HCEC 1CT (cell line): ENCODE results near the gene IL11.
"Not testable (repeated sequence)": the region's sequence is repeated elsewhere in the genome, so short reads cannot be mapped to it uniquely, and the experiment has no call there.

Experiments used
- DNase-seq: peaks from one replicate; pipeline ENCODE4 v3.0.0-alpha.2; 2017

IL11 gene

DNA sequence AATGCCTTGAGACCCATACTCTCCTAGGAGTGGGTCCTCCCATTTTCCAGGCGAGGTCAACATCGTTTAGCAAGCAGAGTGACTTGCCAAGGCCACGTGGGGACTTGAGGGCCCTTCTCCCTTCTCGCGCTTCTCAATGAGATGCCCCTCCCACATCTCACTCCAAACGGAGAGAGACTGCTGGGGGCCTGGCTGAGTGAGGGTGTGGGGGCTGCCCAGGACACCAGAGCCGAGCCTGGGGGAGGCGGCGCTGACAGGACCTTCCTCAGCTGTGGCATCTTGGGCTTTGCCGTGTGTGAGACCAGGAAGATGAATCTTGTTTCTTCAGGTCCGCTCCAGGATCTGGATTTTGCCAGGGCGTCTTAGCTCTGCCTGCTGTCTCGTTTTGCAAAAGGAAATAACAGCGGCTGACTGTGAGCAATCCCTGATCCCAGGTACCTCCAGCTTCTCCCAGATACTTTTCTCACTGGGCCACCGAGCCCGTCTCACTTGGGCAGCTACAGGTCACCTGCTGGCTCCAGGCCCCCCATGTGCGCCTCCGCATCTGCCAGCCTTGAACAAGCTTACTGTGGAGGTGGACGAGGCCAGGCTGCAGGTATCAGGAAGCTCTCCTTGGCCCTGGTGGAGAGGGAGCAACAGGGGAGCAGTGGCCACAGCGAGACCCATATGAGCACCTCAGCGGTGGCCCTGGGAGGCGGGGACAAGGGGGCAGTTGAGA is 21.8 kb downstream of the IL11 start:
- no peak for DNase-seq

DNA sequence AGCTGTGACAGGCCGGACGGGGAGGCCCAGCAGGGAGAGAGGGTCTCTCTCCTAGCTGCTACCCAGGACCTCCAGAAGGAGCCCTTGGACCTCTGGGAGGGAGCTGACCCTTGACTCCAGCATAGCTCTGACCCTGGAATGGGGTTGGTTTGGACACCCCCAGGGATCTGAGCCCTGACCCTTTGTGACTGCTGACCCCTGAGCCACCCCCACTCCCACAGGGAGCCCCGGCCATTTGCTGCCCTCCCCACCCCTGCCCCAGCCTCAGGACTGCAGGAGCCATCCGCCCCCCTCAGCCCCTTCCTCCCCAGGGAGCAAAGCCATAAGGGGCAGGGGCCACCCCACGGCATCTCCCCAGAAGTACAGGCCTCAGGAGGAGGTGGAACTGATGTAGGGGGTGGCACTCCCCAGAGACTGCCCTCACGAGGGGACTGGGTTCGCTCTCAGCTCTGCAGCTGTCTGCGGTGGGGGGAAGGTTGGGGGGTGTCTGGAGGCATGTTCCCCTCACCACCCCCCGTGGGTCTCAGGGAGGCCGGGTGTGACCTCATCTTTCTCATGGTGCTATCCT is 22.7 kb downstream of the IL11 start:
- no peak for DNase-seq

DNA sequence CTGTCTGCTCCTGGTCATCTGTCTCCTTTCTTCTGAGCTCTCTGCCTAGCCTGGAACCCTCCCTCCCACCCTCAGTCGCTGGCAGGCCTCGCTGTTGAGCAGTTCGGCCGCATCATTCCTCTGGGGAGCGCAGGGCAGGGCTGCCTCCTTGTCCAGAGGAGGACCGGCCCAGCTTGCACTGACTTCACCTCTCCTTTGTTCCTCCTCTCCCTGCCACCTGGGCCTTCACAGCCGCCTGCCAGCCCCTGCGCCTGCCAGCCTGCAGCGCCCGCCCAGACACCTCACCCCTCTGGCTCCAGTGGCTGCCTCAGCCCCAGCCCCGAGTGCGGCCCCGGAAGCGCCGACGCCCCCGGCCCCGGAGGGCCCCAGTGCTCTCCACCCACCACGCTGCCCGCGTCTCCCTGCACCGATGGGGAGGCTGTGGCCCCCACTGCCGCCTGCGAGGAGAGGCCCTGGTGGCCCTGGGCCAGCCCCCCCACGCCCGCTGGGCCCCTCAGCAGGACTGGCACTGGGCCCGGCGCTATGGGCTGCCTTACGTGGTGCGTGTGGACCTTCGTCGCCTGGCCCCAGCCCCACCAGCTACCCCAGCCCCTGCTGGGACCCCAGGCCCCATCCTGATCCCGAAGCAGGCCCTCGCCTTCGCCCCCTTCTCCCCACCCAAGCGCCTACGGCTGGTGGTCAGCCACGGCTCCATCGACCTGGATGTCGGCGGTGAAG is 23.4 kb downstream of the IL11 start:
- DNase-seq, result no peak

DNA sequence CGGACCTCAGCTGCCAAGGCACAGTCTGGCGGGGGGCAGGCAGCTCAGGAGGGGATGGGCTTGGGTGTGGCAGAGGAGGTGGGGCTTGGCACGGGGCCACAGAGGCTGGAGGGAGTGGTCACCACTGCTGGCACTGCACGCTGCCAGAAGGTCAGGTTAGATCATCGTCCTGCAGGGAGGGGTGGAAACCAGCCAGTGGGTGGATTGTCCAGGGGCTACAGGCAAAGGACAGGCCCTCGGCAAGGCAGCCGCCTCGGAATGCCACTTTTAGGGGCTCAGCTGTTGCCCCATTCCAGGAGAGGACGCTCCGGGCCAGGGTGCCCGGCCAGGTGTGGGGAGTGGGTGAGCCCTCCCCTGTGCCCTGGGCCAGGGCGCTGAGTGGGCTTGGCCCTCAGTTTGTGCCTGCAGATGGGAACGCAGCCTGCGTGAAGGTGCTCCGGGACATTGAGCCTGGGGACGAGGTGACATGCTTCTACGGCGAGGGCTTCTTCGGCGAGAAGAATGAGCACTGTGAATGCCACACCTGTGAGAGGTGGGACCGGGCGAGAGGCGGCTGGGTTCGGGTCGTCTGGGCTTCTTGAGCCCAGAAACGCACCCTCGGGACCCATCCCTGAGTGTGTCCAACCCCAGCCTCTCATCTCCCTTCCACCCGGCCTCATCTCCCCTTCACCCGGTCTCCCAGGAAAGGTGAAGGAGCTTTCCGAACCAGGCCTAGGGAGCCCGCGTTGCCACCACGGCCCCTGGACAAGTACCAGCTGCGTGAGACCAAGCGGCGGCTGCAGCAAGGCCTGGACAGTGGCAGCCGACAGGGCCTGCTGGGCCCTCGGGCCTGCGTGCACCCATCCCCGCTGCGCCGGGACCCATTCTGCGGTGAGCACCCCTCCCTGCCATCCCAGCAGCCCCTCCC is 24.2 kb downstream of the IL11 start:
- DNase-seq, result no peak

DNA sequence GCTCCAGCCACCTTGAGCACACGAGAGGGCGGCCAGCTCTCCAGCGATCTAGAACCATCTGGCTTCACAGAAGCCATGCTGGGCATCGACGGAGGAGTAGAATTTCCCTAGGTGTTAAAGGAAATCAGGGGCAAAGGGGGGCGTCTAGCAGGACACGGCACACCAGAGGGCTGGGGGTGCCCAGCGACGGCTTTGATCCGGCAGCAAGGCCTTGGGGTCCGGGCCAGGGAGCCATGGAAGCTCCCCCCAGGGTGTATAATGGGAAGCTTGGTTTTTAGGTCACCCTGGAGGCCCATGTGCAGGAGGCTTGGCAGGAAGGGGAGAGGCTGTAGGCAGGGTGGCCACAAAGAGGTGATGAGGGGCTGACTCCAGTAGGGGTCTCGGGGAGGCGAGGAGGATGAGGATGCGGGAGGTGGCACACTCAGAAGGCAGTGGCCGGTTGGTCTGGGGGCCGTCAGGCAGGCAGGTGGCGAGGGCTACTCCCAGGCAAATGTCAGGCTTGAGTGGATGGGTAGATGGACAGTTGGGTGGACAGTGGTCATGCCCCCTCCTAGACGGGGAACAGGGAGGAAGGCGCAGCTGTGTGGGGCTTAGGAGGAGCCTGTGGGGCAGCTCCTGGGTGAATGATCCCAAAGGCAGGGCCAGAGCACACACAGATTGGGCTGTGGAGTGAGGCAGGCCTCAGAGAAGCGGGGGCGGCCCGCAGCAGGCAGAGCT is 25.0 kb downstream of the IL11 start:
- DNase-seq, result no peak

DNA sequence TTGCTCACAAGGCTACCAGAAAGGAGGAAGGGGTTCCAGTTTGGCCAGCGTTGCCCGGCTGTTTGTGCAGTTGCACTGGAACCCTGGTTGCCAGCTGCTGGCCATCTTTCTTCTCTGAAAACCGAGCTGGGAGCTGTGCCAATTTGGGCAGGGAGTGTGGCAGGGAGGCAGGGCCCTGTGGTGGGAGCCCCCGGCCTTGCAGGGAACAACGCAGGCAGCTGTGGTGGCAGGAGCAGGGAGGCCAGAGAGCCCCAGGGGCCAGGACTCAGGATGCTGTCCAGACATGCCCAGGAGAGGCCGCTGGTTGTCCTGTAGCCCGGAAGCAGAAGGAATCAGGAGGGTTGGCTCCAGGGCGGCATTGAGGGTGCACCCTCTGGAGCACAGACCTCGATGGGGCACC is 25.8 kb downstream of the IL11 start:
- no peak for DNase-seq

DNA sequence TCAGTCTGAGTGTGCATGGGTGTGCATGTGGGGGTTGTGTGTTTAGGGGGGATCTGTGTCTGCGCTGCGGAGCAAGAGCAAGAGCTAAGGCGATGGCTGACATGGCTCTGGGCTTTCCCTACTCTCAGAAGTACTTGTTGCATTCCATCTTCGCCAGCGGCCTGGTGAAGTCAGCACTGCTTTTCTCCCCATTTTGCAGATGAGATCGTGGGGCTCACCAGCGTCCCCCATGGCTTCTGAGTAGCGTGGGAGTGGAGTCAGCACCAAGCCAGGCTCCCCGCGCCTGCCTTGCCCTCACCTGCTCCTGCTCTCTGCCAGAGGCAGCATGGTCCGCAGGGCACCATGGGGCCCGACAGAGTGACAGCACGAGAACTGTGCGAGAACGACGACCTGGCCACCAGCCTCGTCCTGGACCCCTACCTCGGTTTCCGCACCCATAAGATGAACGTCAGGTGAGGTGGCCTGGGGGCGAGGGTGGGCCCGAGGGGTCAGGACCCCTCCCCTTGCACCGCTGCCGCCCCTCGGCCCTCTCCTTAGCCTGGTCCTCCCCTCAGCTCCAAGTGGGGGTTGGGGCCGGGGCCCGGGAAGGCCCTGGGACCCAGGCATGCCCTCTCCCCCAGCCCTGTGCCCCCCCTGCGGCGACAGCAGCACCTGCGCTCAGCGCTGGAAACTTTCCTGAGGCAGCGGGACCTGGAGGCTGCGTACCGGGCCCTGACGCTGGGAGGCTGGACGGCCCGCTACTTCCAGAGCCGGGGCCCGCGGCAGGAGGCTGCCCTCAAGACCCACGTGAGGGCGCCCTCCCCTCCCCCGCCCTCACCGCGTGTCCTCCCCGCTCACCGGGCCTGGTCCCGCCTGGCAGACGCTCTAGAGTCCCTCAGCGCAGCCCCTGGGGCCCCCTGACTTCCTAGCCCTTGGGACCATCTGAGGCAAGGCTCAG is 28.4 kb downstream of the IL11 start:
- DNase-seq, result no peak

DNA sequence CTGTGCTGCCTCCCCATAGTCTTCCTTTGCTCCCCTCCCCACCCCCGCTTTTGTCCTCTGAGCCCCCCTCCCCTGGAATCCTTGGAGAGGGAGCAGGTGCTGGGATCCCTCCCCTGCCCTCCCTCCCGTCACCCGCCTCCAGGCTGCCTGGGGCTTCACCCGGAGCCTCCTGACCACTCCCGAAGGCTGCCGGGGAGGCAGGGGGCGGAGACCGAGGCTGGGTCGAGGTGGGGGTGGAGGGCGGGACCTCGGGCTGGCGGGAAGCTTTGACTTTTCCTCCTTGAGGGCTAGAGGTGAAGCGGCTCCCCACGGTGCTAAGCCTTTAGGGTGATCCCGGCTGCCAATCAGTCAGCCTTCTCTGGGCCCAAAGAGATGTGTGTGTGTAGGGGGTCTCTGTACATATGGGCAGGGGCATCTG is 29.1 kb downstream of the IL11 start:
- DNase-seq, result no peak

DNA sequence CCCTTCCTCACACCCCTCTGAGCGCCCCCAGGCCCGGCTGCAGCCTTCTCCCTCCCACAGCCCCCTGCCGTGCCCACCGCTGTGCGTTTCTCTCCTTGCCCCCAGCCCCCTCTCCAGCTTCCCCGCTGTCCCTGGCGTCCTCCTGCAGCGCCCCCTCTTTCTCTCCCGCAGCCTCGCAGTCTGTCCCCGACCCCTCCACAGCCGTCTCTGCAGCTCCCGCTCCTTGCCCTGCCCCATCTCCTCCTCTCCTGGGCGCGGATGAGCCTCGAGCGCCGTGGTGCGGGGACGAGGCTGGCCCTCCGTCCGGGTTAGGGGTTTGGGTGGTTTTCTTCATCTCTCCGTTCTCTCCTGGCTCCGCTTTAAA is 29.5 kb downstream of the IL11 start:
- no peak for DNase-seq

DNA sequence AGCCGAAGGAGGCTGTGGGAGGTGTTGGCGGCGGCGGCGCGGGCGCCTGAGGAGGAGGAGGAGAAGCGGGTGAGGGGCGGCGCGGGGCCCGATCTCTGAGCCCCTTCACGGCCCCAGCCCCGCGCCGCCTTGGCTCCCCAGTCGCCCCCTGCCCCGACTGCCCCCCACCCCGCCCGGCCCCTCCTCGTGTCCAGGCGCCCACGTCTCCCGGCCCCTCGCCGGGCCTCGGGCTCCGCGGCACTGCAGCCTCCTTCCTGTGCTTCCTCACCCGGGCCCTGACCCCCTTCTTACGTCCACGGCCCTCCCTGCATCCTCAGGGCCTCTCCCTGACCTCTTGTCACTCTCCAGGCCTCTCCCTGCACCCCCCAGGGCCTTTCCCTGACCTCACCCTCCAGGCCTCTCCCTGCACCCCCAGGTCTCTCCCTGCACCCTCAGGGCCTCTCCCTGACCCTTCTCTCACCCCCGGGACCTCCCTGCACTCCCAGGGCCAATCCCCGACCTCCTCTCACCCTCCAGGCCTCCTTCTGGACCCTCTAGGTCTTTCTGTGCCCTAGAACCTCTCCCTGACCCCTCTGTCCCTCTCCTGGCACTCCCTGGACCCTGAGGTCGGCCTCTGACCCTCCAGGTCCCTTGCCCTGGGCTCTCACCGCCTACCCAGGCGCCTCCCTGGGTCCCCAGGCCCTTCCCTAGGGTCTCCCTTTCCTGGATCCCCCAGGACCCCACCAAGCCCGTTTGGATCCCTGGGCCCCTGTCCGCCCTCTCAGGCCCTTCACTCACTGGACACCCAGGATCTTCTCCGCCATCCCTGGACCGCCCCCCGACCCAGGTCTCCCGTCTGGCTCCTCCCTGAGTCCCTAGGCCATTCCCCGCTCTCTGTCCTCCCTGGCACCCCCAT is 30.1 kb downstream of the IL11 start:
- DNase-seq, result no peak

DNA sequence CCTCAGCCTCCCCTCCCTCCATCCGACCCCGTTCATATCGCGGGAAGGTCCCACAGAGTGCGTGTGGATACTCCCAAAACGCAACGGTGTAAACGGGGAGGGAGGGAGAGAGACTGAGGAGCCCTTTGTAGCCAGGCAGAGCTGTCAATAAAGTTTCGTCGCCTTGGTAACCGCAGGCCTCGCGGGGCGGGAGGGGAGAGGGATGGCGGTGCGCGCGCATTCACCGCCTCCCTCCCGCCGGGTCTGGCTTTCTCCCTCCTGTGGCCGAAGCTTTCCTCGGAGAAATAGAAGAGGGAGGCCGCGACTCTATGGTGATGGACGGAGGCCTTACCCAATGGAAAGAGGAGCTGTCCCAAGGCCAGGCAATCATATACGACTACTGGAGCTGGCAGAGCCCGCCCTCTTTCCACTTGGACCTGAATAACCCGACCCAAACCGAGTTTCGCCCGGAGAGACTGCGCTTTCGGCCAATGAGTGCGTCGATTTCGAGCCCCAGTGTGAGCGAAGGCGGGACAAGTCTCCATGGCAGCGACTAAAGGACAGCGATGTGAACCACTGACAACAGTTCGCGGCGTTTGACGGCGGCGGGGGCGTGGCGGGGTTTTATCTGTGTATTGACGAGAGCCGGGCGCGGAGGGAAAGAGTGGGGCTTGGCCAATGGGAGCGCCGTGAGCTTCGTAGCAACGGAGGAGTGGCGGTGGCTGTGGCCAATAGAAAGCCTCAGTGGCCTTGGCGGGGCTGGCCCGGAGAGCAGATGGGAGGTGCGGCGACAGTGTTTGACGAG is 31.0 kb downstream of the IL11 start, which contains the start of gene KMT5C:
KMT5C (plus strand) TSS at position 772 of the 784 bp plus-strand sequence. CDS start 2,061 bp downstream, outside the sequence.
- peak; percentile 100 for DNase-seq

DNA sequence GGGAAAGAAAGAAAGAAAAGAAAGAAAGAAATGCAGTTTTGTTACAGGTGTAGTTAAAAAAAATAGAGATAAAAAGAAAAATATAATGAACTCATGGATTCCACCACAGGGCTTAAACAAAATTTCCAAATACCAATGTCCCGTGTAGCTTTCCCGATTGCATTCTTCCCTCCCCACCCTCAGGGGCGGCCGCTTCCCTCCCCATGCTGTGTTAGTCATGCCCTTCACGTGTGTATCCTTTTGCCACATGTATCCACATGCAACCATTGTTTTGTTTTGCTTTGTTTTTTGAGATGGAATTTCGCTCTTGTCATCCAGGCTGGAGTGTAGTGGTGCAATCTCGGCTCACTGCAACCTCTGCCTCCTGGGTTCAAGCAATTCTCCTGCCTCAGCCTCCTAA is 34.2 kb downstream of the IL11 start:
- no peak for DNase-seq

DNA sequence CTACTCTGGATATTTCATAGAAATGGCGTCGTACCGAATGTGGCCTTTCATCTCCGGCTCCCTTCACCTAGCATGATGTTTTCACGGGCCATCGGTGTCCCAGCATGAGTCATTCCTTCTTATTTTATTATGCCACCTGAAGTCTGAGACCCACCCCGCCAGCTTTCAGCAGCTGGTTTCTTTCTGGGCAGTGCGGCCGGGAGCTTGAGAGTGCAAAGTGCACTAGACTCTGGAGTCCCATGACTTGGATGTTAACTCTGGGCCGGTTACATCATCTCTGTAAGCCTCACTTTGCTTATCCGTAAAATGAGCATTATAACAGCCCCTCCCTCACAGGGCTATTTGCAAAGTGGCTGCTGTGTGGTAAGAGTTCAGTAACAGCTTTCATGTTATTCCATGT is 36.4 kb downstream of the IL11 start:
- DNase-seq, result no peak

DNA sequence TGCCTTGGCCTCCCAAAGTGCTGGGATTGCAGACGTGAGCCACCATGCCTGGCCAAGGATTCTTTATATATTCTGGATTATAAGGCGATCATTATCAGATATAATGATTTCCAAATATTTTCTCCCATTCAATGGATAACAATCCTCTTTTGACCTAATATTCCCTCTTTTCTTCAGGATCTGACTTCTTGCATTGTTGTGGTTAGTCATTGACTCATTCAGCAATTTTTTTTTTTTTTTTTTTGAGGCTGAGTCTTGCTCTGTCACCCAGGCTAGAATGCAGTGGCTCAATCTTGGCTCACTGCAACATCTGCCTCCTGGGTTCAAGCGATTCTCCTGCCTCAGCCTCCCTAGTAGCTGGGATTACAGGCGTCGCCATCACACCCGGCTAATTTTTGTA is 40.5 kb downstream of the IL11 start:
- DNase-seq, result peak; percentile 26

DNA sequence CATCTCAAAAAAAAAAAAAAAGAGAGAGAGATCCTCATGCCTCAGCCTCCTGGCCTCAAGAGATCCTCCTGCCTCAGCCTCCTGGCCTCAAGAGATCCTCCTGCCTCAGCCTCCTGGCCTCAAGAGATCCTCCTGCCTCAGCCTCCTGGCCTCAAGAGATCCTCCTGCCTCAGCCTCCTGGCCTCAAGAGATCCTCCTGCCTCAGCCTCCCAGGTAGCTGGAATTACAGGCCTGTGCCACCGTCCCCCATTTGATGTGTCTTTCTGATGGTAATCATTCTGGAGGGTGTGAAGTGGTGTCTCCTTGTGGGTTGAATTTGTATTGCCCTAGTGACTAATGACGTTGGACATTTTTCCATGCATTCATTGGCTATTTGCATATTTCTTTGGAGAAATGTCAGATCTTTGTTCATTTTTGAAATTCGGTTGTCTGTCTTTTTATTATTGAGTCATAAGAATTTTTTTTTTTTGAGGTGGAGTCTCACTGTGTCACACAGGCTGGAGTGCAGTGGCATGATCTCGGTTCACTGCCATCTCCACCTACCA is 41.4 kb downstream of the IL11 start:
- not testable (repeated sequence) for DNase-seq

DNA sequence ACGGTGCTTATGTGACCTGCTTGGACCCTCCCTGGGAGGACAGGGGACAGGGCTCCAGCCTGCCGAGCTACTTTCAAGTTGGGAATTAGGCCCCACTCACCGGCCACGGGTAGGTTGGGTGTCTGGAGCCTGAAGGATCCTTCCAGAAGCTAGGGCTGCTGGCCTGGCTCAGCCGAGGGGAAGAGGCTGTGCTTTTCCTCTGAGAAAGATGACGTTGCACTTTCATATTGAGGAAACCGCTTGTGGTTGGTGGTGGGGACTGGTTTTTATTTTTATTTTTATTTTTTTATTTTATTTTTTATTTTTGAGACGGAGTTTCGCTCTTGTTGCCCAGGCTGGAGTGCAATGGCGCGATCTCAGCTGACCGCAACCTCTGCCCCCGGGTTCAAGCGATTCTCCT is 45.1 kb downstream of the IL11 start, which contains the start of gene TMEM150B:
TMEM150B (minus strand) TSS at position 170 of the 400 bp plus-strand sequence. CDS start 4,305 bp downstream, outside the sequence.
- DNase-seq, result no peak

DNA sequence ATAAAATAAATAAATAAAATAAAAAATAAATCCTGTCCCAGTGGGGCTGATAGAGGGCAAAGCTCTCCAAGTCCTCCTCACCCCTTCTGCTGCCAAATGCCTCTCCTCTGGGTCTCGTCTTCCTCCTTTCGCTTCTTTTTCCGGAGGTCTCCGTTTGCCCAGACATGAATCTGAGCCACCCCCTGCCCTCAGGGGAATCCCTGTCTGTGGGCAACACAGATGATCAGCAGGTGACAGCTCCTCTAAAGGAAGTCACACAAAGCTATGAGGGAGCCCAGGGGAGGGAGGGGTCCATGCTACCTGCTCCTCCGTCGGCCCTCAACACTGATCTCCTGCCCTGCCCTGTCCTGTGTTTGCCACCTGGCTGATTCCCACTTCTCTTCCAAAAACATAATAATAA is 45.6 kb downstream of the IL11 start:
- no peak for DNase-seq

DNA sequence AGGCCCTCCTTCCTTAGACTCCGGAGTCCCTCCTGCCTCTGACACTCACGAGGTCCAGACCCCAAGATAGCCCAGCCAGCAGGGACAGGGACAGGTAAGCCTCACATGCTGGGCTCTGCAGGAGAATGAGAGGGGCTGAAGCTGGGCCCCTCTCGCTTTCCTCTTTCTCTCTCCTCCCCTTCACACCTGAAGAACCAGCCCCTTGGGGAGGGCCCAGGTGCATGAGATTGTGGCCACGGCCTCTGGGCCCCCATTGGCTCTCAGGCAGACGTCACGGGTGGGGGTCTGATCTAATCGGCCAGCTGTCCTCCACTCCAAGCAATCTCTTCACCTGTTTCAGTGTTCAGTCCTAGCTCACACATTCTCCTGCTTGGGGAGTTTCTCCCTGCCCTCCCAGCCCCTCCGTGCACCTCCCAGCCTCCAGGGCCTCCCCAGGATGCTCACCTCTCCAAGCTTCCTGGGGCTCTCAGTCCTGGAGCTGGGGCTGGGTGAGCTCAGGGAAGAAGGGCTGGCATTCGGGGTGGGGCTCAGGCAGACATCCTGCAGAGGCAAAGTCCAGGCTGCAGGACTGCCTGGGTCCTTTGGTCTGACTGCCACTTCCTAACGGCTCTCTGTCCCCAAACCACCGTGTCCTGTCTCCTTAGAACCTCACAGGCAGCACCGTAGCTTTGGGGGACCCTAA is 47.9 kb downstream of the IL11 start:
- DNase-seq, result no peak
